ENCODE measurements around the gene BPIFB1. TPM values are rescaled to one million over a fixed set of nuclear protein-coding genes. Genes with fewer than 3 reads are reported as not detected.

Gene BPIFB1
- total and polyA plus RNA-seq, 2 donors (not counting 3 experiments of a cell fraction or from before 2014, with no cell fraction given) = not detected

GRCh38 chr20:33285861-33286495, 3.0 kb downstream of the BPIFB1 start:
- ChIA-PET POLR2A (no interaction called here), CTCF (no interaction called here)
- no peak overlapping the region for H3K27ac ChIP-seq (ENCODE audit: insufficient read depth, low read depth, low read length)
- FAIRE-seq (no peak), DNase-seq (ENCODE audit: low read depth, low spot score) (no peak)
- H3K9me3 ChIP-seq (replicated peaks; ENCODE audit: control insufficient read depth, insufficient read depth, low read length) = no peaks in the 10 kb centered on the region
- no peaks in the 10 kb centered on the region for H3K9me1 ChIP-seq (replicated peaks; ENCODE audit: control insufficient read depth, extremely low read depth, insufficient read depth, low read length)
- no peaks in the 10 kb centered on the region for H4K20me1 ChIP-seq (replicated peaks; ENCODE audit: control insufficient read depth, extremely low read depth, insufficient read depth, low read length)
- dilution Hi-C loops (cut with MboI; ENCODE audit: extremely low pct_ligation_motif_present, low sequenced_read_pairs) (no loop called here), intact Hi-C loops (cut with micrococcal nuclease) (no loop called here)
- no TSS peak for BruUV-seq (replicated peaks)
- no peak overlapping the region for H3K4me2 ChIP-seq (ENCODE audit: insufficient read depth, low read length)
- H2AFZ ChIP-seq (ENCODE audit: low read depth, low read length) = no peak overlapping the region
- no peaks in the 10 kb centered on the region for H3K4me1 ChIP-seq (ENCODE audit: control insufficient read depth, extremely low read depth, insufficient read depth, low read length)
- H3K4me3 ChIP-seq (replicated peaks in 1 of 3; ENCODE audit: insufficient read depth in 1 of 3, low read depth in 1 of 3, low read length in 3 of 3) = no peak overlapping the region
- H3K36me3 ChIP-seq (ENCODE audit: control insufficient read depth in 2 of 2, extremely low read depth in 1 of 2, insufficient read depth in 2 of 2, low read length in 2 of 2) = no peaks in the 10 kb centered on the region
- H3K9ac ChIP-seq (replicated peaks; ENCODE audit: extremely low read depth, insufficient read depth, low read length) = no peak overlapping the region
- TF ChIP-seq MYC (IDR thresholded peaks at IDR 0.05; ENCODE audit: low read depth, low read length) = no peak
- TF ChIP-seq EZH2 (IDR thresholded peaks at IDR 0.05; ENCODE audit: borderline replicate concordance, low read depth, low read length, severe bottlenecking) = no peak
- TF ChIP-seq JUN (IDR thresholded peaks at IDR 0.05; ENCODE audit: borderline replicate concordance, insufficient read depth, insufficient read length, low read depth) = no peak
- no peak for TF ChIP-seq CTCF (IDR thresholded peaks at IDR 0.05; ENCODE audit: extremely low read depth in 1 of 2, insufficient read depth in 1 of 2, low read depth in 1 of 2, low read length in 2 of 2)
- peaks cover 0 to 2% of the 10 kb centered on the region in 2 experiments for H3K27me3 ChIP-seq (ENCODE audit: control insufficient read depth in 2 of 2, insufficient read depth in 2 of 2, low read length in 2 of 2)
- no peaks in the 10 kb centered on the region for H3K79me2 ChIP-seq (ENCODE audit: control insufficient read depth, insufficient read depth, low read length)

DNA sequence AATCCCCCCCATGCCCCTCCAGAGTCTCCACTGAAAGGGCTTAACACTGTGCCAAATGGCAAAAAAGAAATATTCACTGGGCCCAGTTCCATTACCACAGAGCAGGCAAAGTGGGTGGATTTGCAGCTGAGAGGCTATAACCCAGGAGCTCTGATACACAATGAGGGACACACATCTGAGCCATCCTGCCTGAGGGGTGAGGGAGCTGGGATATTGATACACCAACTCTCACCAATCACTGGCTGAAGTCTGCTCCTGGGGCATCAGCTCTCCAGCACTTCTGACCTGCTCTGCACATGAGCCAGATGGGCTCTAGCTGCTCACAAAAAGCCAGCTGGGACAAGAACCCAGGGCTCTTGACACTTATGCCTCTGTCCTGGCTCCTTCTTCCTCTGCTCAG, 4.9 kb downstream of the BPIFB1 start:
- FAIRE-seq (no peak), DNase-seq (ENCODE audit: low read depth, low spot score) (no peak)
- H3K27ac ChIP-seq (ENCODE audit: insufficient read depth, low read depth, low read length) = no peak overlapping the region
- no peaks in the 10 kb centered on the region for H3K9me3 ChIP-seq (replicated peaks; ENCODE audit: control insufficient read depth, insufficient read depth, low read length)
- no peak overlapping the region for H3K9ac ChIP-seq (replicated peaks; ENCODE audit: extremely low read depth, insufficient read depth, low read length)
- H3K4me1 ChIP-seq (ENCODE audit: control insufficient read depth, extremely low read depth, insufficient read depth, low read length) = no peaks in the 10 kb centered on the region
- H3K4me3 ChIP-seq (replicated peaks in 1 of 3; ENCODE audit: insufficient read depth in 1 of 3, low read depth in 1 of 3, low read length in 3 of 3) = no peak overlapping the region
- dilution Hi-C loops (cut with MboI; ENCODE audit: extremely low pct_ligation_motif_present, low sequenced_read_pairs) (no loop called here), intact Hi-C loops (cut with micrococcal nuclease) (no loop called here)
- H3K27me3 ChIP-seq (ENCODE audit: control insufficient read depth in 2 of 2, insufficient read depth in 2 of 2, low read length in 2 of 2) = peaks cover 0 to 2% of the 10 kb centered on the region in 2 experiments
- no peaks in the 10 kb centered on the region for H3K79me2 ChIP-seq (ENCODE audit: control insufficient read depth, insufficient read depth, low read length)
- no peaks in the 10 kb centered on the region for H4K20me1 ChIP-seq (replicated peaks; ENCODE audit: control insufficient read depth, extremely low read depth, insufficient read depth, low read length)
- POLR2A ChIA-PET = no interaction called here
- H3K4me2 ChIP-seq (ENCODE audit: insufficient read depth, low read length) = no peak overlapping the region
- TF ChIP-seq CTCF (IDR thresholded peaks at IDR 0.05; ENCODE audit: extremely low read depth in 1 of 2, insufficient read depth in 1 of 2, low read depth in 1 of 2, low read length in 2 of 2) (no peak), POLR2AphosphoS5 (IDR thresholded peaks at IDR 0.05; ENCODE audit: insufficient read depth, low read depth, low read length) (no peak), MYC (IDR thresholded peaks at IDR 0.05; ENCODE audit: low read depth, low read length) (no peak), JUN (IDR thresholded peaks at IDR 0.05; ENCODE audit: borderline replicate concordance, insufficient read depth, insufficient read length, low read depth) (no peak), POLR2A (IDR thresholded peaks at IDR 0.05; ENCODE audit: low read depth, low read length) (no peak), MAX (IDR thresholded peaks at IDR 0.05; ENCODE audit: insufficient read depth, insufficient read length) (no peak), FOS (IDR thresholded peaks at IDR 0.05; ENCODE audit: borderline replicate concordance, insufficient read depth, low read length) (no peak), GATA2 (IDR thresholded peaks at IDR 0.05; ENCODE audit: insufficient read depth, insufficient read length, low read depth, low read length) (no peak), EZH2 (IDR thresholded peaks at IDR 0.05; ENCODE audit: borderline replicate concordance, low read depth, low read length, severe bottlenecking) (no peak)
- no peaks in the 10 kb centered on the region for H3K36me3 ChIP-seq (ENCODE audit: control insufficient read depth in 2 of 2, extremely low read depth in 1 of 2, insufficient read depth in 2 of 2, low read length in 2 of 2)
- H2AFZ ChIP-seq (ENCODE audit: low read depth, low read length) = no peak overlapping the region
- CTCF ChIA-PET = interaction anchor here (0.6 to 1.3 kb wide), 2 partner anchors 25 to 657 kb away, joined by 3 to 4 read pairs; no protein-coding TSS in a partner anchor
- H3K9me1 ChIP-seq (replicated peaks; ENCODE audit: control insufficient read depth, extremely low read depth, insufficient read depth, low read length) = no peaks in the 10 kb centered on the region
- BruUV-seq (replicated peaks) = no TSS peak
